ENCODE data around the gene SERPIND1.
"Not testable (repeated sequence)": the region's sequence is repeated elsewhere in the genome, so short reads cannot be mapped to it uniquely, and the experiment has no call there.

SERPIND1 gene

GRCh38 chr22:20735356-20736162 is 38.4 kb upstream of the SERPIND1 start:
- not testable (repeated sequence) for H4K20me1 ChIP-seq (ENCODE audit: insufficient read depth, low read length, poor library complexity, severe bottlenecking); H3K27me3 ChIP-seq (ENCODE audit: insufficient read depth, low read length, poor library complexity, severe bottlenecking)

GRCh38 chr22:20736891-20737290 is 37.0 kb upstream of the SERPIND1 start:
- H4K20me1 ChIP-seq (ENCODE audit: insufficient read depth, low read length, poor library complexity, severe bottlenecking); H3F3A ChIP-seq (ENCODE audit: low read depth); H3K4me3 ChIP-seq (ENCODE audit: low read length, poor library complexity, severe bottlenecking); H3K27me3 ChIP-seq (ENCODE audit: insufficient read depth, low read length, poor library complexity, severe bottlenecking); H3K9ac ChIP-seq (ENCODE audit: low read depth, low read length, poor library complexity, severe bottlenecking); H3K4me1 ChIP-seq (ENCODE audit: insufficient read depth, low read length, poor library complexity, severe bottlenecking); H3K9me2 ChIP-seq (replicated peaks; ENCODE audit: low read depth, low read length); H3K4me2 ChIP-seq (ENCODE audit: low read depth, low read length, poor library complexity, severe bottlenecking); H3K9me3 ChIP-seq (ENCODE audit: insufficient read depth, low read depth, low read length); H3K79me2 ChIP-seq (ENCODE audit: insufficient read depth, low read length); H2AFZ ChIP-seq (ENCODE audit: low read length): not testable (repeated sequence)
- peaks cover 22% of the 10 kb centered on the region; the same call in 1 of the 2 replicates for H3K36me3 ChIP-seq (ENCODE audit: insufficient read depth, low read length)

More at GRCh38 chr22:20735356-20736162, 38.4 kb upstream of the SERPIND1 start:
- not testable (repeated sequence) for H3F3A ChIP-seq (ENCODE audit: low read depth); H3K4me3 ChIP-seq (ENCODE audit: low read length, poor library complexity, severe bottlenecking); H3K4me1 ChIP-seq (ENCODE audit: insufficient read depth, low read length, poor library complexity, severe bottlenecking); H3K9me2 ChIP-seq (replicated peaks; ENCODE audit: low read depth, low read length); H3K9me3 ChIP-seq (ENCODE audit: insufficient read depth, low read depth, low read length); H3K4me2 ChIP-seq (ENCODE audit: low read depth, low read length, poor library complexity, severe bottlenecking); H3K9ac ChIP-seq (ENCODE audit: low read depth, low read length, poor library complexity, severe bottlenecking); H2AFZ ChIP-seq (ENCODE audit: low read length); H3K79me2 ChIP-seq (ENCODE audit: insufficient read depth, low read length)
- peaks cover 13% of the 10 kb centered on the region; the same call in 1 of the 2 replicates for H3K36me3 ChIP-seq (ENCODE audit: insufficient read depth, low read length)

GRCh38 chr22:20738394-20739089 is 35.4 kb upstream of the SERPIND1 start:
- TF ChIP-seq EZH2phosphoT487 (IDR thresholded peaks at IDR 0.05; ENCODE audit: borderline replicate concordance) (no peak), CTCF (conservative IDR thresholded peaks at IDR 0.05; ENCODE audit: low read length) (no peak)
- Histone ChIP-seq H3K79me2 (ENCODE audit: insufficient read depth, low read length) (no peaks in the 10 kb centered on the region), H3K4me3 (ENCODE audit: low read length, poor library complexity, severe bottlenecking) (no peak overlapping the region), H3K9ac (ENCODE audit: low read depth, low read length, poor library complexity, severe bottlenecking) (no peak overlapping the region), H3F3A (ENCODE audit: low read depth) (no peaks in the 10 kb centered on the region), H3K36me3 (ENCODE audit: insufficient read depth, low read length) (peaks cover 29% of the 10 kb centered on the region; the same call in 1 of the 2 replicates), H3K4me2 (ENCODE audit: low read depth, low read length, poor library complexity, severe bottlenecking) (no peak overlapping the region), H3K4me1 (ENCODE audit: insufficient read depth, low read length, poor library complexity, severe bottlenecking) (peaks cover 6% of the 10 kb centered on the region), H3K27me3 (ENCODE audit: insufficient read depth, low read length, poor library complexity, severe bottlenecking) (no peaks in the 10 kb centered on the region), H2AFZ (ENCODE audit: low read length) (no peak overlapping the region), H3K9me2 (replicated peaks; ENCODE audit: low read depth, low read length) (no peaks in the 10 kb centered on the region), H3K9me3 (ENCODE audit: insufficient read depth, low read depth, low read length) (no peaks in the 10 kb centered on the region), H4K20me1 (ENCODE audit: insufficient read depth, low read length, poor library complexity, severe bottlenecking) (no peaks in the 10 kb centered on the region)

GRCh38 chr22:20740222-20740951 is 33.5 kb upstream of the SERPIND1 start:
- H4K20me1 ChIP-seq (ENCODE audit: insufficient read depth, low read length, poor library complexity, severe bottlenecking): no peaks in the 10 kb centered on the region
- H3K36me3 ChIP-seq (ENCODE audit: insufficient read depth, low read length): peaks cover 42% of the 10 kb centered on the region; the same call in 1 of the 2 replicates
- no peak overlapping the region for H3K4me3 ChIP-seq (ENCODE audit: low read length, poor library complexity, severe bottlenecking)
- H3K4me1 ChIP-seq (ENCODE audit: insufficient read depth, low read length, poor library complexity, severe bottlenecking): peaks cover 6% of the 10 kb centered on the region
- no peak for TF ChIP-seq EZH2phosphoT487 (IDR thresholded peaks at IDR 0.05; ENCODE audit: borderline replicate concordance)
- no peak for TF ChIP-seq CTCF (conservative IDR thresholded peaks at IDR 0.05; ENCODE audit: low read length)
- H3K79me2 ChIP-seq (ENCODE audit: insufficient read depth, low read length): no peaks in the 10 kb centered on the region
- no peaks in the 10 kb centered on the region for H3K9me3 ChIP-seq (ENCODE audit: insufficient read depth, low read depth, low read length)
- H3K9me2 ChIP-seq (replicated peaks; ENCODE audit: low read depth, low read length): no peaks in the 10 kb centered on the region
- no peak overlapping the region for H2AFZ ChIP-seq (ENCODE audit: low read length)
- no peaks in the 10 kb centered on the region for H3F3A ChIP-seq (ENCODE audit: low read depth)
- H3K9ac ChIP-seq (ENCODE audit: low read depth, low read length, poor library complexity, severe bottlenecking): no peak overlapping the region
- no peak overlapping the region for H3K4me2 ChIP-seq (ENCODE audit: low read depth, low read length, poor library complexity, severe bottlenecking)
- H3K27me3 ChIP-seq (ENCODE audit: insufficient read depth, low read length, poor library complexity, severe bottlenecking): no peaks in the 10 kb centered on the region
